Cardiac muscle cell (in vitro differentiated cells and primary cell): ENCODE data around the gene PSMD11. TPM values are rescaled to one million over a fixed set of nuclear protein-coding genes. Genes with fewer than 3 reads are reported as not detected.

Experiments used
- DNase-seq, 2 donors: peaks; one replicate each; pipeline versions ENCODE4 v3.0.0 to v3.0.0-alpha.2; 2010 to 2017; ENCODE audit warnings: low read depth in 1 of 2, low spot score in 1 of 2
- H3K27ac ChIP-seq: fragments of 200-600 bp; sonication (generic); 2 replicates; pipeline ENCODE4 v1.5.1; 2016
- H3K27me3 ChIP-seq: fragments of 200-600 bp; sonication (generic); 2 replicates; pipeline ENCODE4 v1.6.0; 2016; ENCODE audit warnings: control low read depth
- H3K36me3 ChIP-seq: fragments of 200-600 bp; sonication (generic); 2 replicates; pipeline ENCODE4 v1.5.1; 2016; ENCODE audit warnings: control low read depth
- H3K4me1 ChIP-seq: fragments of 200-600 bp; sonication (generic); 2 replicates; pipeline ENCODE4 v1.8.1; 2017; ENCODE audit warnings: low read depth, mild to moderate bottlenecking, mixed run types
- H3K4me3 ChIP-seq: fragments of 200-600 bp; sonication (generic); 2 replicates; pipeline ENCODE4 v1.5.1; 2016; ENCODE audit warnings: mild to moderate bottlenecking
- H3K9me3 ChIP-seq: fragments of 200-600 bp; sonication (generic); 2 replicates; pipeline ENCODE4 v1.5.1; 2017; ENCODE audit warnings: low read depth, mild to moderate bottlenecking, control low read depth
- polyA plus RNA-seq: library from polyadenylated mRNA; unstranded; fragments of >200 nt; fragmentation: Nextera tagmentation; extraction: Ambion mirVana; gene quantifications from 2 replicates; pipeline ENCODE4 v1.2.1, GENCODE V29; 2016
- total RNA-seq: library from RNA; depleted of rRNA; stranded (reverse); fragments of >200 nt; gene quantifications from 2 replicates; pipeline ENCODE4 v1.2.3, GENCODE V29; 2016
- TF ChIP-seq, protein P1 (sequence below): IDR thresholded peaks from 2 replicates; pipeline ENCODE4 v1.5.1; 2012; ENCODE audit warnings: low read depth, mild to moderate bottlenecking, low read length

Gene PSMD11
- total and polyA plus RNA-seq, 2 experiments from 2014 or later: 28.7 to 143 TPM

DNA sequence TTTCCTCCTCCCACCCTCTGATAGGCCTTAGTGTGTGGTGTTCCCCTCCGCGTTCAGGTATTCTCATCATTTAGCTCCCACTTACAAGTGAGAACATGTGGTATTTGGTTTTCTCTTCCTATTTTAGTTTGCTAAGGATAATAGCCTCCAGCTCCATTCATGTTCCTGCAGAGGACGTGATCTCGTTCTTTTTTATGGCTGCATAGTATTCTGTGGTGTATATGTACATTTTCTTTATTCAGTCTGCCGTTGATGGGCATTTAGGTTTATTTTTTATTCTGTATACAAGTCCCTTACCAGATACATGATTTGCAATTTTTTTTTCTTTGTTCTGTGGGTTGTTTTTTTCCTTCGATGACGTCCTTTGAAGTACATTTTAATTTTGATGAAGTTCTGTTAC, 23.6 kb downstream of the PSMD11 start:
- Histone ChIP-seq H3K4me3 (no peak overlapping the region), H3K27me3 (no peaks in the 10 kb centered on the region), H3K4me1 (no peaks in the 10 kb centered on the region), H3K9me3 (no peaks in the 10 kb centered on the region), H3K27ac (no peak overlapping the region), H3K36me3 (peaks cover 53% of the 10 kb centered on the region)
- TF ChIP-seq, protein P1, sequence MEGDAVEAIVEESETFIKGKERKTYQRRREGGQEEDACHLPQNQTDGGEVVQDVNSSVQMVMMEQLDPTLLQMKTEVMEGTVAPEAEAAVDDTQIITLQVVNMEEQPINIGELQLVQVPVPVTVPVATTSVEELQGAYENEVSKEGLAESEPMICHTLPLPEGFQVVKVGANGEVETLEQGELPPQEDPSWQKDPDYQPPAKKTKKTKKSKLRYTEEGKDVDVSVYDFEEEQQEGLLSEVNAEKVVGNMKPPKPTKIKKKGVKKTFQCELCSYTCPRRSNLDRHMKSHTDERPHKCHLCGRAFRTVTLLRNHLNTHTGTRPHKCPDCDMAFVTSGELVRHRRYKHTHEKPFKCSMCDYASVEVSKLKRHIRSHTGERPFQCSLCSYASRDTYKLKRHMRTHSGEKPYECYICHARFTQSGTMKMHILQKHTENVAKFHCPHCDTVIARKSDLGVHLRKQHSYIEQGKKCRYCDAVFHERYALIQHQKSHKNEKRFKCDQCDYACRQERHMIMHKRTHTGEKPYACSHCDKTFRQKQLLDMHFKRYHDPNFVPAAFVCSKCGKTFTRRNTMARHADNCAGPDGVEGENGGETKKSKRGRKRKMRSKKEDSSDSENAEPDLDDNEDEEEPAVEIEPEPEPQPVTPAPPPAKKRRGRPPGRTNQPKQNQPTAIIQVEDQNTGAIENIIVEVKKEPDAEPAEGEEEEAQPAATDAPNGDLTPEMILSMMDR: no peak
- no peak for DNase-seq

DNA sequence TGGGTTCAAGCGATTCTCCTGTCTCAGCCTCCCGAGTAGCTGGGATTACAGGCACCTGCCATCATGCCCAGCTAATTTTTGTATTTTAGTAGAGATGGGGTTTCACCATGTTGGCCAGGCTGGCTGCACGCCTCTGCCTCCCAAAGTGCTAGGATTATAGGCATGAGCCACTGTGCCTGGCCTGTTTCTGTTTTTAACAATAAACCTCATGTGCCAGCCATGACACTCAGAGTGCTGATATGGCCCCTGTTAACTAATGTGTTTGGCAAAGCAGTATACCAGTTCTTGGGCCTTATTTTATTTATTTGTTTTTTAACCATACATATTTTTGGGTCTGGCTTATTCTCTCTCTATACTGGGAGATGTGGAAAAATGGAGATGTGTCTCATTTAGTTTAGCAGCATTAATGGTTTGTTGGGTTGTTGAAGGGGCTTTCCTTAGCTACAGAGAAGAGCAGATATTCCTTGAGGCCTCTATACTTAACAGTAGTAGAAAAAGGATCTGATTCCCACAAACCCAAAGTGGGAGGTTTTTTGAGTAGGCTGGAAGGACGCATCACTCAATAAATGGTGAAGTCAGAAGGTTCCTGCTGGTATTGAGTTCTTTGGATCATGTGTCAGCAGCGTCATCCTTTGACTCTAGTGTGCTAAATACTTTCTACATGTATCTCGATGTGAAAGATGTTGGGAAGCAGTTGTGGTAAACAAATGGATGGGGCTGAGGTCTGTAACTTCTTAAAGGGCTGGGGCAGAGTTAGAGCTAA, 26.3 kb downstream of the PSMD11 start:
- Histone ChIP-seq H3K4me1 (no peaks in the 10 kb centered on the region), H3K27me3 (no peaks in the 10 kb centered on the region), H3K9me3 (no peaks in the 10 kb centered on the region), H3K4me3 (no peak overlapping the region), H3K36me3 (peaks cover 50% of the 10 kb centered on the region), H3K27ac (no peak overlapping the region)
- no peak for DNase-seq
- TF ChIP-seq, protein P1: no peak

DNA sequence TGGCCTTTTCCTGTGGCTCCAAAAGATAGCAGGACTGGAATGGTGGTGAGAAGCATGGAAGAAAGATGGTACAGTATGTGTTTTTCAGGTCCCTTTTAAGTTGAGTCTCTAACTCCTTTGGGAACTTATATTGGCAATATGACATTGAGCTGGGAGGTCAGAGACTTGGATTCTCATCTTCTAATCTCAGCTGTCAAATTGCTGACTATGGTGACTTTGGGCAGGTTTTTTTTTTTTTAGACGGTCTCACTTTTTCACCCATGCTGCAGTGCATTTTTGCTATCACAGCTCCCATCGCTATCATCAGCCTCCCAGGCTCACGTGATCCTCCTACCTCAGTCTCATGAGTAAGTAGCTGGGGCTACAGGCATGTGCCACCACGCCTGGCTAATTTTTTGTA, 27.3 kb downstream of the PSMD11 start:
- Histone ChIP-seq H3K4me1 (no peaks in the 10 kb centered on the region), H3K36me3 (peaks cover 55% of the 10 kb centered on the region), H3K27me3 (no peaks in the 10 kb centered on the region), H3K4me3 (no peak overlapping the region), H3K9me3 (no peaks in the 10 kb centered on the region), H3K27ac (no peak overlapping the region)
- no peak for DNase-seq
- TF ChIP-seq, protein P1: no peak

DNA sequence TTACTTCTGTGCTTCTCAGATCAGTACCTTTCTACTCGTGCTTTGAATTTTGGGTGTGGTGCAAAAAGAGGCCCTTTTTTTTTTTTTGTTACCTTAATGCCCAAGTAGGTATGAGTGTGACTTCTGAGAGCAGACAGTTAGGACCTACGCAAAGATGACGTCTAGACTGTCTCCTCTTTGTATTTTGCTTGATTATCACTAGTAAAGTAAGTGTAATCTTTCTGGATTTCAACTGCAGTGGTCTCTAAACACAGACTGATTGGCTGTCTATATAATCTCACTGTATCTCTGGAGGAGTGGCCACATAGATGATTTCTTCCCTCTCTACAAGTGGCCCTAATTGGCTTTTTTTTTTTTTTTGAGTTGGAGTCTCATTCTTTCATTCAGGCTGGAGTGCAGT, 30.9 kb downstream of the PSMD11 start:
- no peak overlapping the region for H3K27ac ChIP-seq
- DNase-seq: no peak
- H3K9me3 ChIP-seq: no peaks in the 10 kb centered on the region
- H3K4me3 ChIP-seq: no peak overlapping the region
- TF ChIP-seq, protein P1: no peak
- H3K4me1 ChIP-seq: no peaks in the 10 kb centered on the region
- H3K27me3 ChIP-seq: no peaks in the 10 kb centered on the region
- H3K36me3 ChIP-seq: peaks cover 70% of the 10 kb centered on the region

DNA sequence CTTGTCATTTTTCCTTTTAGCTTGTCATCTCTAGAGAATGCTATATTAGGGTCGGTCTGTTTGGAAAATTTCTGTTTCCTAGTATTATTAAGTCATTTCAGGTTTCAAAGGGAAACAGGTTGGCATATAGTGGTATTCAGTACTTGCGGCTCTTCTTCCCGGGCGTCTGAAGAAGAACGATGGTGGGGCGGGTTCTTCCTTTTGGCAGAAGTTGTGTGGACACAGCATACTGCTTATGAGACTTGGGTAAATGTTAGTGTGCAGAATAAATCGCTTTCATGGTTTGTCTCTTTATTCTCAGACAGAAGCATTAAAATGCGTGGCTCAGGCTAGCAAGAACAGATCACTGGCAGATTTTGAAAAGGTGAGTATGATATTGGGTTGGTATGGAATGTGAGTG, 32.9 kb downstream of the PSMD11 start:
- TF ChIP-seq, protein P1: no peak
- Histone ChIP-seq H3K4me3 (no peak overlapping the region), H3K36me3 (peaks cover 61% of the 10 kb centered on the region), H3K27me3 (no peaks in the 10 kb centered on the region), H3K4me1 (no peaks in the 10 kb centered on the region), H3K9me3 (no peaks in the 10 kb centered on the region), H3K27ac (no peak overlapping the region)
- no peak for DNase-seq
